H1 (cell line): Measurements from ENCODE around the gene TNFRSF8. TPM values are rescaled to one million over a fixed set of nuclear protein-coding genes. Genes with fewer than 3 reads are reported as not detected.

ENCODE experiments used
- CTCF ChIA-PET: fragments of 300-600 bp; sonication (Branson Sonifier 250); formaldehyde crosslinking; loops from one replicate; lab custom pipeline; 2021; ENCODE audit not compliant: partially characterized antibody; lab: Charles Lee
- POLR2A ChIA-PET: fragments of 300-600 bp; sonication (Branson Sonifier 250); formaldehyde crosslinking; loops from one replicate; lab custom pipeline; 2021; ENCODE audit warnings: inconsistent platforms; ENCODE audit not compliant: partially characterized antibody; lab: Charles Lee
- DNase-seq, 2 experiments: peaks; one replicate each; pipeline versions ENCODE4 v3.0.0 to v3.0.0-alpha.2; 2010 to 2022; ENCODE audit warnings: low spot score in 2 of 2, low read depth in 1 of 2, mixed read lengths in 1 of 2
- FAIRE-seq: peaks from 2 replicates; lab custom pipeline; 2011; peaks lifted over from hg19 to GRCh38; lab: Jason Lieb, UNC
- H2AFZ ChIP-seq: 2 replicates; pipeline ENCODE4 v1.8.1; 2012; ENCODE audit warnings: low read length, inconsistent platforms
- H2AK5ac ChIP-seq: 2 replicates; pipeline ENCODE4 v1.6.1; 2013; ENCODE audit warnings: low read depth, low read length
- H2BK120ac ChIP-seq: replicated peaks from 2 replicates; pipeline ENCODE3; 2013; ENCODE audit warnings: low read depth, low read length, inconsistent platforms
- H2BK12ac ChIP-seq: 2 replicates; pipeline ENCODE4 v1.6.1; 2013; ENCODE audit warnings: low read depth, low read length
- H2BK15ac ChIP-seq: 2 replicates; pipeline ENCODE4 v1.6.1; 2013; ENCODE audit warnings: low read length
- H2BK20ac ChIP-seq: 2 replicates; pipeline ENCODE4 v1.6.1; 2013; ENCODE audit warnings: low read length
- H2BK5ac ChIP-seq: 2 replicates; pipeline ENCODE4 v1.6.1; 2013; ENCODE audit warnings: low read depth, low read length
- H3K14ac ChIP-seq: 2 replicates; pipeline ENCODE4 v1.6.1; 2013; ENCODE audit warnings: inconsistent platforms; ENCODE audit not compliant: insufficient read length
- H3K18ac ChIP-seq: 2 replicates; pipeline ENCODE4 v1.6.1; 2013; ENCODE audit warnings: low read length; ENCODE audit errors: extremely low read depth
- H3K23ac ChIP-seq: 2 replicates; pipeline ENCODE4 v1.6.1; 2013; ENCODE audit warnings: inconsistent platforms; ENCODE audit not compliant: insufficient read length
- H3K23me2 ChIP-seq: 2 replicates; pipeline ENCODE4 v1.6.1; 2013; ENCODE audit warnings: low read depth, low read length
- H3K27ac ChIP-seq: 2 replicates; pipeline ENCODE4 v1.6.1; 2011; ENCODE audit warnings: low read depth, low read length, inconsistent platforms
- H3K27me3 ChIP-seq, 4 experiments: replicated peaks in 1 of 4; 1 replicate in 1 of 4; 2 replicates in 3 of 4; pipeline versions ENCODE4 v1.6.1 to v1.8.1; 2011 to 2013; ENCODE audit warnings: low read length in 3 of 4, mild to moderate bottlenecking in 3 of 4, inconsistent platforms in 2 of 4, mixed read lengths in 2 of 4, moderate library complexity in 1 of 4; ENCODE audit not compliant: control insufficient read depth in 3 of 4, insufficient read depth in 3 of 4; ENCODE audit errors: extremely low read depth in 1 of 4
- H3K36me3 ChIP-seq, 4 experiments: 2 replicates each; pipeline versions ENCODE4 v1.6.1 to v1.8.1; 2011 to 2013; ENCODE audit warnings: mild to moderate bottlenecking in 4 of 4, low read length in 3 of 4, moderate library complexity in 2 of 4, control low read depth in 1 of 4, inconsistent platforms in 1 of 4; ENCODE audit not compliant: insufficient read depth in 4 of 4, control insufficient read depth in 2 of 4
- H3K4ac ChIP-seq: replicated peaks from 2 replicates; pipeline ENCODE3; 2013; ENCODE audit warnings: low read length, low read depth, mixed read lengths, inconsistent platforms; ENCODE audit not compliant: insufficient read length
- H3K4me1 ChIP-seq, 4 experiments: replicated peaks in 1 of 4; 1 replicate in 1 of 4; 2 replicates in 3 of 4; pipeline versions ENCODE4 v1.6.1 to v1.8.1; 2011 to 2013; ENCODE audit warnings: low read length in 3 of 4, inconsistent platforms in 2 of 4, mixed read lengths in 1 of 4; ENCODE audit not compliant: insufficient read depth in 4 of 4, control insufficient read depth in 3 of 4
- H3K4me2 ChIP-seq, 2 experiments: 2 replicates each; pipeline versions ENCODE4 v1.6.1 to v1.8.1; 2011 to 2013; ENCODE audit warnings: low read depth in 2 of 2, low read length in 2 of 2, control low read depth in 1 of 2, inconsistent platforms in 1 of 2, mild to moderate bottlenecking in 1 of 2; ENCODE audit not compliant: insufficient read depth in 1 of 2
- H3K4me3 ChIP-seq, 4 experiments: fragments of 200-600, 300-600 bp in 1 of 4; sonication (generic), shearing (Covaris generic), sonication (Bioruptor Twin) in 1 of 4; 2 replicates each; pipeline versions ENCODE4 v1.5.1 to v1.8.1; 2011 to 2016; ENCODE audit warnings: low read length in 4 of 4, low read depth in 3 of 4, control low read depth in 2 of 4, inconsistent platforms in 2 of 4, mild to moderate bottlenecking in 2 of 4, mixed read lengths in 1 of 4, moderate library complexity in 1 of 4; ENCODE audit not compliant: insufficient read depth in 2 of 4; ENCODE audit errors: extremely low read depth in 1 of 4
- H3K56ac ChIP-seq: replicated peaks from 2 replicates; pipeline ENCODE3; 2013; ENCODE audit warnings: low read depth, mild to moderate bottlenecking, mixed read lengths, low read length, inconsistent platforms; ENCODE audit not compliant: insufficient read length
- H3K79me1 ChIP-seq: 2 replicates; pipeline ENCODE4 v1.6.1; 2013; ENCODE audit warnings: low read depth, low read length, control low read depth
- H3K79me2 ChIP-seq, 2 experiments: 2 replicates each; pipeline versions ENCODE4 v1.6.1 to v1.8.1; 2012 to 2013; ENCODE audit warnings: low read length in 2 of 2, mild to moderate bottlenecking in 2 of 2, inconsistent platforms in 1 of 2; ENCODE audit not compliant: insufficient read depth in 2 of 2, control insufficient read depth in 1 of 2
- H3K9ac ChIP-seq, 4 experiments: replicated peaks in 1 of 4; 1 replicate in 1 of 4; 2 replicates in 3 of 4; pipeline versions ENCODE4 v1.6.1 to v1.8.1; 2011 to 2013; ENCODE audit warnings: low read depth in 3 of 4, low read length in 3 of 4, control low read depth in 2 of 4, mild to moderate bottlenecking in 2 of 4, moderate library complexity in 2 of 4, inconsistent platforms in 1 of 4; ENCODE audit errors: extremely low read depth in 1 of 4
- H3K9me3 ChIP-seq, 2 experiments: 2 replicates each; pipeline versions ENCODE4 v1.6.1 to v1.8.1; 2012 to 2013; ENCODE audit warnings: mild to moderate bottlenecking in 2 of 2, moderate library complexity in 2 of 2, control low read depth in 1 of 2, inconsistent platforms in 1 of 2, low read depth in 1 of 2, low read length in 1 of 2, mixed read lengths in 1 of 2; ENCODE audit not compliant: insufficient read depth in 2 of 2
- H4K20me1 ChIP-seq, 2 experiments: replicated peaks in 1 of 2; 2 replicates each; pipeline versions ENCODE3 to v1.8.1; 2011 to 2013; ENCODE audit warnings: inconsistent platforms in 2 of 2, low read length in 2 of 2, mild to moderate bottlenecking in 1 of 2; ENCODE audit not compliant: insufficient read depth in 2 of 2, control insufficient read depth in 1 of 2
- H4K5ac ChIP-seq: 2 replicates; pipeline ENCODE4 v1.6.1; 2013; ENCODE audit warnings: low read length, low read depth, mixed read lengths, inconsistent platforms; ENCODE audit not compliant: insufficient read length
- H4K8ac ChIP-seq: 2 replicates; pipeline ENCODE4 v1.8.0; 2013; ENCODE audit warnings: mild to moderate bottlenecking, moderate library complexity, low read length, inconsistent platforms; ENCODE audit not compliant: insufficient read depth; ENCODE audit errors: extremely low read depth
- H4K91ac ChIP-seq: replicated peaks from 2 replicates; pipeline ENCODE3; 2013; ENCODE audit warnings: low read length, mixed read lengths, inconsistent platforms; ENCODE audit not compliant: insufficient read length
- CBX8 ChIP-seq: fragments of 300-800, 300-1000 bp; sonication (generic); IDR thresholded peaks from 2 replicates; pipeline ENCODE4 v1.7.1; 2016; ENCODE audit warnings: low read depth, low read length, borderline replicate concordance
- CREB1 ChIP-seq: IDR thresholded peaks from 2 replicates; pipeline ENCODE4 v1.6.1; 2012; ENCODE audit warnings: inconsistent platforms
- EGR1 ChIP-seq: IDR thresholded peaks from 2 replicates; pipeline ENCODE4 v1.6.1; 2011; ENCODE audit warnings: low read depth, low read length, borderline replicate concordance
- EP300 ChIP-seq, 2 experiments: IDR thresholded peaks; 1 replicate in 1 of 2; 2 replicates in 1 of 2; pipeline ENCODE4 v1.6.1; 2011 to 2012; ENCODE audit warnings: low read depth in 2 of 2, low read length in 2 of 2, mild to moderate bottlenecking in 2 of 2, borderline replicate concordance in 1 of 2, inconsistent platforms in 1 of 2, moderate library complexity in 1 of 2
- GABPA ChIP-seq: IDR thresholded peaks from 2 replicates; pipeline ENCODE4 v1.6.1; 2011; ENCODE audit warnings: mild to moderate bottlenecking, low read length, moderate library complexity, borderline replicate concordance; ENCODE audit not compliant: insufficient read depth
- JUN ChIP-seq: IDR thresholded peaks from 2 replicates; pipeline ENCODE4 v1.6.1; 2011; ENCODE audit warnings: low read depth, mild to moderate bottlenecking, improper control_type of control experiment, low read length
- JUND ChIP-seq: IDR thresholded peaks from 2 replicates; pipeline ENCODE4 v1.6.1; 2011; ENCODE audit warnings: mild to moderate bottlenecking, improper control_type of control experiment, low read length
- POU5F1 ChIP-seq: IDR thresholded peaks from 2 replicates; pipeline ENCODE4 v1.6.1; 2011; ENCODE audit warnings: low read depth, mild to moderate bottlenecking, low read length, moderate library complexity
- RAD21 ChIP-seq, 2 experiments: IDR thresholded peaks in 1 of 2; conservative IDR thresholded peaks in 1 of 2; 2 replicates each; pipeline ENCODE4 v1.6.1; 2011; ENCODE audit warnings: low read depth in 2 of 2, low read length in 2 of 2, improper control_type of control experiment in 1 of 2, inconsistent platforms in 1 of 2, mild to moderate bottlenecking in 1 of 2, moderate library complexity in 1 of 2
- SP2 ChIP-seq: IDR thresholded peaks from 2 replicates; pipeline ENCODE4 v1.6.1; 2012; ENCODE audit warnings: mild to moderate bottlenecking, low read length, inconsistent platforms
- SUZ12 ChIP-seq: fragments of 200-600 bp; sonication (generic); IDR thresholded peaks from 2 replicates; pipeline ENCODE4 v1.6.1; 2012; ENCODE audit warnings: mild to moderate bottlenecking, inconsistent platforms, low read length, moderate library complexity, mixed read lengths
- TAF1 ChIP-seq: IDR thresholded peaks from 2 replicates; pipeline ENCODE4 v1.6.1; 2011; ENCODE audit warnings: mild to moderate bottlenecking, low read depth, low read length
- TEAD4 ChIP-seq: IDR thresholded peaks from 2 replicates; pipeline ENCODE4 v1.6.1; 2012; ENCODE audit warnings: low read depth, low read length, inconsistent platforms, mixed read lengths
- YY1 ChIP-seq: IDR thresholded peaks from 2 replicates; pipeline ENCODE4 v1.6.1; 2011; ENCODE audit warnings: low read depth, mild to moderate bottlenecking, low read length
- WGBS, 2 experiments: shearing (Covaris generic) in 1 of 2; methylation state at CpG; one replicate each; pipeline versions ENCODE4 v1.1.6 to v1.1.7; 2013 to 2015; ENCODE audit warnings: low lambda C conversion rate in 2 of 2, mixed read lengths in 2 of 2, inconsistent platforms in 1 of 2, low coverage in 1 of 2, missing lambda C conversion rate in 1 of 2; ENCODE audit not compliant: insufficient replicate concordance in 2 of 2, insufficient coverage in 1 of 2, insufficient read length in 1 of 2; ENCODE audit errors: extremely low coverage in 1 of 2, missing lambda C conversion rate in 1 of 2; 5-methylcytosine and 5-hydroxymethylcytosine counted together
- polyA plus RNA-seq, 7 experiments: library from polyadenylated mRNA; depleted of rRNA in 3 of 7; stranded (reverse) in 5 of 7; unstranded in 2 of 7; fragments of >200 nt in 5 of 7; fragments of 200-250 nt in 2 of 7; gene quantifications; 1 replicate in 5 of 7; 2 replicates in 1 of 7; 4 replicates in 1 of 7; pipeline versions ENCODE4 v1.2.1 to v1.2.3, GENCODE V29; 2011 to 2013; ENCODE audit warnings: missing spikeins in 2 of 7, mixed read lengths in 2 of 7
- total RNA-seq: library from RNA; stranded (reverse); fragmentation: NEBNext Ultra II Directional; extraction: Animal tissue kit (Norgen Biotek cat#: 25700); gene quantifications from 2 replicates; pipeline ENCODE4 v1.2.1, GENCODE V29; 2021

Gene TNFRSF8
- total and polyA plus RNA-seq, 2 of the 8 experiments (the other 6 are each of a cell fraction or from before 2014, with no cell fraction given) = 23.2 to 32.7 TPM

- Histone ChIP-seq H3K18ac (peak overlapping the region; percentile 38; the same call in 1 of the 2 replicates), H3K36me3 (no peaks in the 10 kb centered on the region), H4K5ac (no peak overlapping the region), H3K4me3 (no peak overlapping the region), H2BK20ac (no peak overlapping the region), H2BK120ac (no peak overlapping the region), H3K14ac (no peak overlapping the region), H3K23ac (no peak overlapping the region), H2AFZ (no peak overlapping the region), H2BK5ac (no peak overlapping the region), H4K91ac (no peak overlapping the region), H3K56ac (no peak overlapping the region), H3K23me2 (no peaks in the 10 kb centered on the region), H2AK5ac (no peak overlapping the region; the same call in 1 of the 2 replicates), H3K27ac (no peak overlapping the region), H3K4me1 (peaks cover 0 to 5% (median 3%) of the 10 kb centered on the region in 4 experiments; a peak in 5 of 7 replicates), H3K4ac (no peak overlapping the region), H4K8ac (no peak overlapping the region), H4K20me1 (no peaks in the 10 kb centered on the region), H3K79me2 (no peaks in the 10 kb centered on the region), H3K9ac (no peak overlapping the region), H2BK15ac (no peak overlapping the region), H2BK12ac (no peak overlapping the region), H3K27me3 (no peaks in the 10 kb centered on the region), H3K9me3 (no peaks in the 10 kb centered on the region; a peak in 1 of 4 replicates), H3K79me1 (no peaks in the 10 kb centered on the region), H3K4me2 (no peak overlapping the region)
- 88% methylated on average over 8 of the region's 8 CpGs; no CpG with 5 or more reads in 1 of the 2 experiments for WGBS, 2 experiments
- FAIRE-seq = no peak
- ChIA-PET CTCF (interaction anchor here (0.6 to 9.2 kb wide), 7 partner anchors 15 to 129 kb away, joined by 3 to 79 read pairs (median 4); no protein-coding TSS in a partner anchor), POLR2A (interaction anchor here (0.8 kb wide), 1 partner anchor 8 kb away, joined by 4 read pairs; no protein-coding TSS in a partner anchor)
- DNase-seq = no peak
- TF ChIP-seq EGR1 (no peak), GABPA (no peak), JUN (no peak), SUZ12 (no peak), SP2 (no peak), EP300 (IDR thresholded peaks at IDR 0.05; ENCODE audit: borderline replicate concordance in 1 of 2, low read depth in 2 of 2, low read length in 2 of 2) (no peak), TEAD4 (no peak), CBX8 (no peak), TAF1 (no peak), POU5F1 (no peak), YY1 (no peak; the same call in 1 of the 2 replicates), CREB1 (no peak), RAD21 (IDR thresholded peaks at IDR 0.05 in 1 of 2, conservative IDR thresholded peaks at IDR 0.05 in 1 of 2; ENCODE audit: low read depth in 2 of 2, low read length in 2 of 2) (no peak), JUND (no peak)
These were observed 84.1 kb downstream of the TNFRSF8 start for GRCh38 chr1:12147201-12147701.
